ENCODE measurements around the gene KLHL29. TPM values are rescaled to one million over a fixed set of nuclear protein-coding genes. Genes with fewer than 3 reads are reported as not detected.
A peak's percentile ranks its signal among the peaks of the same experiment; 100 is the strongest.

KLHL29 gene
- total RNA-seq, 1 donor from 2014 or later = 3.4 TPM

DNA sequence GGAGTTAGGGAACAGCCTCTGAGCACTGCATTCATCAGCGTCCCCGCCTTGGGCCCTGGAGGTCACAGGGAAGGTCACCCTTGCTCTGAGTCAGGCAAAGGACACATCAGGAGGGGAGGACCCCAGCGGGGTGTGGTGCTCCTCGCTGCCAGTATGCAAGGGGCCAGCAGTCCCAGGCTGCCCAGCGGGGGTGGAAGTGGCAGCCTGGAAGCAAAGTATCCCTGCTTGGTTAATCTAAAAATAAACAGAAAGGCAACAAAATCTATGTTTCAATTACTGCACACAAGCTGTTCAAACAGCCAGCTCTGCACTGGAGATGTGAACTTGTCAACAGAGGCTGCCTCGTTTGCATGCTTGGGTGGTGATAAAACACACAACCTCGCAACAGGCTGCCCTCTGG is 164.1 kb downstream of the KLHL29 start:
- no peak for DNase-seq (ENCODE audit: low read depth in 2 of 2)

DNA sequence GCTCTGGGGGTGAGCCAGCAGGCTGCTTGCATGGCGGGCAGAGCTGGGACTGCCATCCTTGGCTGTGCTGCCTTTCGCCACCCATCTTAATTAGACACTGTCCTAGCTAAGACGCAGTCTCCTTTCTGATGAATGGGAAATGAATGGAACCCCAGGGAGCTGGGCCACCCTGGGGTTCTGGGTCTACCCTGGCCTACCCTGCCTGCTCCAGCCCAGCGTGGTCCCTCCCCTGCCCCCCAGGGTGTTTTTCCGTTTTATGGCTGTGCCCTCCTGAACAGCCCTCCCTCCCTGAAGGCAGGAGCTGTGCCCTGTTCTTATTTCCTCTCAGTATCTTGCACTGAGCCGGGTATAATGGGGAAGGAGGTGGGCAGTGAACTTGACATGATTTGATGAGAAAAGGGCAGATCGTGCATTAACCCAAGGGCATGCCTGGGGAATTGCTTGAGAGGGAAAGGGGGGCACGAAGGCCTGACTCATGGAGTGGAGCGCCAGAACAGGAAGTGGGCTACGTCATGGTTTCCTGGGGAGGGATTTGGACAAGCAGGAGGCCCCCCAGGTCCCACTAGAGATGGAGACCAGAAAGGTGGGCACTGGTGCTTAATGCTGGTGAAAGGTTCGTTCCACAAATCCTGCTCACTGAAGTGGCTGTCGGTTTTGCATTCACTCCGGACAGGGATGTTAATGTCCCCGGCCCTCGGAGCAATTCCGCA is 165.0 kb downstream of the KLHL29 start:
- DNase-seq (ENCODE audit: low read depth in 2 of 2) = peak; percentile 51 to 70

DNA sequence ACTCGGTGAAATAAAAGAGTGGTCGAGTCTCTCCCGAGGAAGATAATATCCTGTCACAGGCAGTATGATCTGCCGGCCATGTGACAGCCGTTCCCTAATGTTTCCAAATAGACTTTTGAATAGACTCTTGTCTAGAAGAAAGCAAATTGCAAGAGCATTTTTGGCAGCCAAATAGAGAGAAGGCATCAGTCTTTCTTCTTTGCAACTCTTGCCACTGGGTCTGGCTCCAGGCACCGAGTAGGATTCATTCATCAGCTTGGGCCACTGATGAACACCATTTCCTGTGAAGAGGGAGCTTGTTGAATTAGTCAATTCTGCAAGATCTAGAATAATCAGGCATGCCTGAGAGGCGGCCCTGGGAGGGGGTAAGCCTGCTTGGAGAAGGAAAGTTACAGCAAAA is 165.6 kb downstream of the KLHL29 start:
- DNase-seq (ENCODE audit: low read depth in 2 of 2) = peak in 1 of 2 donors; percentile 19

DNA sequence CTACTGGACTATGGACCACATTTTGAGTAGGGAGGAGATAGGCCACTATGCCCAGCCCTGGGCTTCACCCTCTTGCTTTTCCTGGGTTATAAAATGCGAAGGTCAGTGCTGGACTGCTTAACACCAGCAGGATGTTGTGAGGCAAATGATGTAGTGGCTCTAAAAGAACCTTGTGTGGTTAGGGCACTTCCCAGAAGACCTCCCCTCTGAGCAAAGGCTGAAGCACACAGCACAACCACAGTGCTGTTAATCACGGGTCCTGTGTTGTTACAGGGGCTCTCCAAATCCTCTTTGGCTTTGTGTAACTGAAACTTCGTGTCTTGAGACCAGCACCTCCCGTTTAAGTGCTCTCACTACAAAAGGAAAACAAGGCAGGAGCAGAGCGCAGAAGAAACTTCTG is 166.9 kb downstream of the KLHL29 start:
- DNase-seq (ENCODE audit: low read depth in 2 of 2) = no peak

DNA sequence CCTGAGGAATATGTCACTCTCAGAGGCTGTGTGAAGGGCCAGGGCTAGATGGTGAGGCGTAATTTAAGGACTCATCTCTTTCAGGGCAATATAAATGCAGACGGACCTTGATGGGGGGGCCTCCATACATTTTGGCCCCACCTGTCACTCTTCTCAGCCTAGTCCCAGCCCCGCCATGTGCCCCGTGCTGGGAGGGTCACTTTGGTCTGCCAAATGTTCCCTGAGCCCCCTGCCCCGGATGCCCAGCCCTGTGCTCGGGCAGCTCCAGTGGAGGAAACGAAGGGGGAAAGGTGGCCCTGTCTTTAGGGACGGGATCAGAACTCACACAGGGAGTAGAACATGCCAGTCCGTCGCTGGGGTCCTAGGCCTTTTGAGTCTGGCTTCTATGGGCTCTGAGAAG is 168.6 kb downstream of the KLHL29 start:
- DNase-seq (ENCODE audit: low read depth in 2 of 2) = no peak

DNA sequence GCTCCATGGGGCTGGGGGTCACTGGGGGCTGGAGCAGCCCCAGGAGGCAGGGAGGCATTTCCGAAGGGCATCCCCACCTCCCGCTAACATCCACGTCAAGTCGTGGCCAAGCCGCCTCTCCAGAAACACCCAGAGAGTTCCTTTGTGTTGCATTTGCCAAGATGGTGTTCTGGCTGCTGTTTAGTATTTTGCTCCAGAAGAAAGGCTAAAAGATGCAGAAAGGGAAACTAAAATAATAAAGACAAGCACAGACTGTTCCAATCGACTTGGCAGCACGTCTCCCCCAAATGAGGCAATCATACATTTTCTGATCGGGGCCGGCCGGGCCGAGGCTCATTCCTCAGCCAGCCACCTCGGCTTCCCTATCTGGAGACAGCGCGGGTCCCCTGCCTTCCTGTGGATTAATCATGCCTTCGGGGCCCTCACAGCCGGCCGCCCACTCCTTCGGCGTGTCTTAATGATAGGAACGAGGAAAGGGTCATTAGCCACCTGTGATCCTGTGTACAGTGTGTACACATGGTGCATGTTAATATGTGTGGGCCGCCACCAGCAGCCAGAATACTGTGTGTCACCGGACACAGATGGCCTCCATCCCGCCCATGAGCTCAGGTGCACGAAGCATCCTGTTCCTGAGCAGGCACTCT is 169.2 kb downstream of the KLHL29 start:
- no peak for DNase-seq (ENCODE audit: low read depth in 2 of 2)

DNA sequence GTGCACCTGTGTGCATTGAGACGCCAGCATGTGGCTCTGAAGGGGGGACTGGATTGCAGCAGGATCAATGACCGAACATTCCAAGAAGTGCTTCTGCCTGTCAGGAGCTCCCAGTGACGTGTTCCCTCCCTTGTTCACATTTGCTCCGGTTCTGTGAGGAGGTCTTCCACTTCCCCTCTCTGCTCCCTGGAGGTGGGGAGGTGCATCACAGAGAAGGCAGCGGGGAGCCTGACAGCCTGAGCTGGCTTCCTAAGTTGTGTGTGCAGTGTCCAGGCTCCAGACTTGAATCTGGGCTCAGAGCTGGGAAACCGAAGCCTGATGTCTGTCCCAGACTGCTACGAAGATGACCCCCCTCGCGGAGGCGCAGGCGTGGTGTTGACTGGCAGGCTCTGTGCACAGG is 171.0 kb downstream of the KLHL29 start:
- no peak for DNase-seq (ENCODE audit: low read depth in 2 of 2)

DNA sequence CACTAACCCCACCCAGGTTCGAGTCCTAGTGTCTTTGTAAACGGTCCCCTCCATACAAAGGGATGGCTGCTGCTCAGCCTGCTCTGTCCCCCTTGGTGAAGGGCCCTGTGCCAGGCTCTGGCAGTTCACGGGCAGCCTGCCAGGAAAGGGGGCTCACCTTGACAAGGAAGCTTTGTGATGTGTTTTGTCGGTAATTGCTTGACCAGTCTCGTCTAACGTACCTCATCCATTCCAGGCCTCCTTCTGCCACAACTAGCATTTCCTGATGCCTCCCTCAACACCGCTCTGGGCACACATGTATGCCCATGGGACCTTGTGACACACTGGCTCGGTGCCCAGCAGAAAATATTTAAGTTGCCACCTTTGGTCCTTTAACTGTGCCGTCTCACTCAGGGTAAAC is 171.9 kb downstream of the KLHL29 start:
- DNase-seq (ENCODE audit: low read depth in 2 of 2) = no peak

DNA sequence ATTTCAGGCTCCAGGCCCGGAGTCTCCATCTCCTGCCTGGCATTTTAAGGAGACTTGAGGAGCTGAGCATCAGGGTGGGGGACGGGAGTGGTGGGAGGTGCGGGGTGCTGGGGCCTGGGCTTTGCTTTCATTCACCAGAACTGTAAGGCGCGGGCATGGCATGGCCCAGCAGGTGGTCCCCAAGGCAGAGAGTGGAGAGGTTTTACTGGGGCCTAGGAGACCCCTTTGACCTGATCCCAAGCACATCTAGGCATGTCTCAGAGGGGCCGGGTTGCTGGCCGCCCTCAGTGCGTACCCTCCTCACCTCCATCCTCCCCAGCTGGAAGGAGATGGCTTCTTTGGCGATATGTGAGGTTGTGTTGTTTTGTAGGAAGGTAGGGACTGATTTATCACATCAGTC is 172.5 kb downstream of the KLHL29 start:
- no peak for DNase-seq (ENCODE audit: low read depth in 2 of 2)

DNA sequence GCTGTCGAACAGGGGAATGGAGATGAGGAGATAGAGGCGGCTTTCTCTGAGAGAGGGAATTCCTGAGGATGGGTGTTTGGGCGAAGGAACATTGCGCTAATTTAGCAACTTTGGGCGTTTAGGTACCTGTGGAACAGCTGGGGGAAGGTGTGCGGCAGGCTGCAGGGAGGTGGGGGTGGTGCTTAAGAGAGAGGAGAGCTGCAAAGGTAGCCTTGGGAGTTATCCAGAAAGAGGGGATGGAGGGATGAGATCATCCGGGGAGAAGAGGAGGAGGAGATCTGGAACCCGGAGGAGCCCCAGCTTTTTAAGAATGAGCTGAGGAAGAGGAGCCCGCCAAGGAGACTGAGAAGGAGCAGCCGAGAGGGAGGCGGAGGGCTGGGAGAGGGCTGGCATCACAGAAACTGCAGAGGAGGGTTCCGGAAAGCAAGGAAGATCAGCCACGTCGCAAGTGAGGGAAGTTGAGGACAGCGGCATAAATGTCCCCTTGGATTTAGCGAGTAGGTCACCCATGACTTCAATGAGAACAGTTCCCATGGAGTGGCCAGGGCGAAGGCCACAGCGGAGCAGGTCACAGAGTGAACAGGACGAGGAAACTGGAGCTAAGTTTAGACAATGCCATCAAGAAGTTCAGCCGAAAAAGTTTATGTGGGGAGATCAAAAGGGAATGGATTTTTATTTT is 174.7 kb downstream of the KLHL29 start:
- no peak for DNase-seq (ENCODE audit: low read depth in 2 of 2)

DNA sequence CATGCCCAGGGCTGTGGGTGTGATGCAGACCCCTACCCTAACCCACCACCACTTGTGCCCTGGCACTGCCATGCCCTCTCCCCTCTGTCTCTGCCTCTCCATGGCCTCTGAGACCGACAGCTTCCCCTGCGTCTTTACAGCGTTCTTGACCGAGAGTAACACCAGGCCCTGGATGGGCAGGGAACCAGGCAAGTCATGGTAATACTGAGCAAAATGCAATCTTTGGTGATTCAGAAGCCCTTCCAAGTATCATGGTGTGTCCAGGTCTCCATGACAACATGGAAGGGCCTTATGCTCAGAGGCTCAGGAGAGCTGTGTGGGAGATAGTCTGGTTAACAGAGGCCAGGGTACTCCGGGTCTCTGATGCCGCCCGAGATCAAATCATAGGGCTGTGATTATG is 176.1 kb downstream of the KLHL29 start:
- no peak for DNase-seq (ENCODE audit: low read depth in 2 of 2)

DNA sequence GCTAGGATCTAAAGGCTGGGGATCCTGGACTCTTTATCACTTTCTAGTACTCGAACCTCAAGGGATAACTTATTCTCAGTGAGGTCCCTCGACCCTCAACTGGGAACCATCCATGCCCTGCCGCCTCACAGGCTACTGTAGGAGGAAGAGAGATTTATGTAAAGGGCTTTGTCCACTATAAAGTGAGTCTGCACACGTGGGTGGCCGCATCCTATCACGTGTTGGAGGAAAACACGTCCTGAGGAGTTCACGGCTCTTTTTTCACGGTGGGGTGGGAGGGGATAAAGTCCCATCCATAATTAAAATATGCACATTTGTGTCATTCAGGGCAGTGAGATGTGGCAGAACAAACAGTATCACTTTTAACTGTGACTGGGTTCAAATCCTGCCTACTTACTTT is 176.6 kb downstream of the KLHL29 start:
- DNase-seq (ENCODE audit: low read depth in 2 of 2) = no peak

DNA sequence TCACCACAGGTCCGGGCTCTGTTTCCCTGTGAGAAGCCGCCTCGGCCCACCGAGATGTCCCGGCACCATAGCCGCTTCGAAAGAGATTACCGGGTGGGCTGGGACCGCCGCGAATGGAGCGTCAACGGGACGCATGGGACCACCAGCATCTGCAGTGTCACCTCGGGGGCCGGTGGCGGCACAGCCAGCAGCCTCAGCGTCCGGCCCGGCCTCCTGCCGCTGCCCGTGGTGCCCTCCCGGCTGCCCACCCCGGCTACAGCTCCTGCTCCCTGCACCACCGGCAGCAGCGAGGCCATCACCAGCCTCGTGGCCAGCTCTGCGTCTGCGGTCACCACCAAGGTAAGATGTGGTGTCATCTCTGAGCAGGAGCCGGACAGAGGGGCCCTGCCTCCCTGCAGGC is 177.2 kb downstream of the KLHL29 start:
- DNase-seq (ENCODE audit: low read depth in 2 of 2) = no peak

DNA sequence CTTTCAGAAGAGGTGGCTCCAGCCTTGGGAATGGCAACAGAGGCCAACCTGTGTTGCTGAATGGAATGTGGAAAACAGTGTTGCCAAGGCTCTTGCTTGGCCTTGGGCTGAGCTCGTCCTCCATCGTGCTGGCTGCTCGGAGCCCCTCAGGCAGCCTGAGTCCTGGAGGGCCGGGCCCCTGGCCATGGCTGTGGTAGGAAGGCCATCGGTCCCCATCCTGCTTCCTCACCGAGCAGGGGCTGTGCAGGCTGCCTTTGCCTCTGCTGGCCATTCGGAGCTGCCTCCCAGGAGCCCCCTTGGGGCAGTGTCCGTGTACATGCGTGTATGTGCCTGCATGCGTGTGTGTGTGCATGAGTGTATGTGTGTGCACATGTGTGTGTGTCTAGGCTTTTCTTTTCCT is 178.2 kb downstream of the KLHL29 start:
- DNase-seq (ENCODE audit: low read depth in 2 of 2) = no peak

DNA sequence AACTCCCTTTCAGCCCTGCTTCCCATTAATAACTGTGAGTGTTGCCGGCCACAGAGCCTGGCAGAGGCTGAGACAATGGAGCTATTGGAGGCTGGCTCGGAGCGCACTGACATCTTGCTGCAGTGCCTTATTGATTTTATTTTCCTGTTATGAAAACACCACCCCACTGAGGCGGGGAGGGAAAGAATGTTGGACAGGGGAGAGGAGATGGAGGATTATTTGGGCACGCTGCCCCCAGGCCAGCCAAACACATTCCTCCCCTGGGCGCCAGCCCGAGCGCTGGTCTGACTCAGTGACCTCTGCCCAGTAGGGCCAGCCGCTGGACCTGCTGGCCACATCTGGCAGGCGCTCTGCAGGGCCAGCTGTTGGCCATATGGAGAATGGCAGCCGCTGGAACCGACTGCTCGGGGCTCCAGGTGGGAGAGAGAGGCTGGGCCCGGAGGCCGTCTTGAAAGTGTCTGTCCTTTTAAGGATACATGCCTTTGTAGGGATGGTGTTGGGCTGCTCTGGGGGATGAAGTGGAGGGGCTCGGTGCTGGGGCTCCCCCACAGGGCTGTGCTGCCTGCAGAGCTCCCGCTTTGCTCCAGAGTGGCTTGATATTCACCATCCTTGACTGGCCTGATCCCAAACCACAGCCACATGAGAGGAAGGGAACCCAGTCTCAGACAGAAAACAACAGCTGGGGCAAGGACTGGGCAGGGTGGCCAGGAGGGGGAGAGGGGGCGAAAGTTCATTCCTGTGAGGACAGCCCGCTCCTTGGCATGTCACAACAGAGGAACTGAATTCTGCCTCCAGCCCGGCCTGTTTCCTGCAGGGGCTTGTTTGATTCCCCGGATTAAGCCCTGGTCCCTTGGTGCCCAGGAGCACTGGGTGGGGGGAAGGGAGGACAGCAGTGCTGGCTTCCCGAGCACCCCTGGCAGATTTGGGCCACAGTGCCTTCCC is 179.0 kb downstream of the KLHL29 start:
- DNase-seq (ENCODE audit: low read depth in 2 of 2) = no peak

DNA sequence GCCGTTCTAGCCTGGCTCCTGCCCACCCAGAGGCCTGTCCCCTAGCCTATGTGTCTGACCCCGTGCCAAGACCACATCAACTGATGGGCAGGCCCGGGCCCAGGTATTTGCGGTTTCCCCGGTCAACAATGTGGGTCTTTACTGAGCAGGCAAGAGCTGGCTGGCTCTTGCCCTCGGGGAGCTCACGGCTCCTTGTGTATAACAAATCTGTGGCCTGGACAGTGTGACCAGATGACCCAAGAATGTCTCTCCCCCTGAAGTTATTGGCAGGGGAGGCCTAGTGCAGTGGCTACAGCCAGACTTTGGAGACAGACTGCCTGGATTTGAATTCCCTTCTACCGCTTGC is 179.6 kb downstream of the KLHL29 start:
- no peak for DNase-seq (ENCODE audit: low read depth in 2 of 2)

DNA sequence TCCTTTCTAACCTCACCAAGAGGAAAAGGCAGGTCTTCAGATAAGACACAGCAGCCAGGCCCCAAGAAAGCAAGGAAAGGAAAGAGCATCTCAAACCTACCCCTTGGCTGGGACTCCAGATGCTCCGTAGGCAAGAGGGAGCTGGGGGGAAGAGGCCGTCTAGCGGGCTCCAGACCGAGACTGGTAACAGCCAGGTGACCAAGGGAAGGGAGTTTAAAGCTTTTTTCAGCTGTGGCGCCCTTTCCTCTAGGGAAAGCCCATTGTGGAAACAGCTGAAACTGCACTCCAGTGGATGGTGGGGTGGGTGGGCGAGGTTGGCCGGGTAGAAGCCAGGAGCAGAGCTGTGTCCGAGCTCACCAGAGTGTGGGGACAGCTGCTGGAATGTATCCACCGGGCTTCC is 180.4 kb downstream of the KLHL29 start:
- DNase-seq (ENCODE audit: low read depth in 2 of 2) = no peak

DNA sequence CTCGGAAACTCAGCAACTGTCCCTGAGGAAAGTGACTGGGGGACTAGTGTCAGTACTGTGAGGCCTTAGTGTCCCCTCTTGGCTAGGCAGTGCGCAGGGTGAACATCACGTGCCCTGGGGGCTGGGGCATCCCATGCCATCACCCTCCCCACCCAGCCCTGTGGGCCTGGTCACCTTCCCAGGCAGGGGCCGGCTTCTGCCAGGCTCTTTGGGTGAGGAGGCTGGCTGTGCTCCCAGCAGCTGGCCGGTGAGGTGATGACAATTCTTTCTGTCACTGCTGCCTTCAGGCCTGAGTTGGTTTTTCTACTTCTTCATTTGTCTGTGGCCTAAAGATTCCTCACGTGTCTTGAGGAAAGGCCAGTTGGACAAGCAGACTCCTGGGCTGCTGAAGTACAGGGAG is 180.8 kb downstream of the KLHL29 start:
- DNase-seq (ENCODE audit: low read depth in 2 of 2) = no peak

DNA sequence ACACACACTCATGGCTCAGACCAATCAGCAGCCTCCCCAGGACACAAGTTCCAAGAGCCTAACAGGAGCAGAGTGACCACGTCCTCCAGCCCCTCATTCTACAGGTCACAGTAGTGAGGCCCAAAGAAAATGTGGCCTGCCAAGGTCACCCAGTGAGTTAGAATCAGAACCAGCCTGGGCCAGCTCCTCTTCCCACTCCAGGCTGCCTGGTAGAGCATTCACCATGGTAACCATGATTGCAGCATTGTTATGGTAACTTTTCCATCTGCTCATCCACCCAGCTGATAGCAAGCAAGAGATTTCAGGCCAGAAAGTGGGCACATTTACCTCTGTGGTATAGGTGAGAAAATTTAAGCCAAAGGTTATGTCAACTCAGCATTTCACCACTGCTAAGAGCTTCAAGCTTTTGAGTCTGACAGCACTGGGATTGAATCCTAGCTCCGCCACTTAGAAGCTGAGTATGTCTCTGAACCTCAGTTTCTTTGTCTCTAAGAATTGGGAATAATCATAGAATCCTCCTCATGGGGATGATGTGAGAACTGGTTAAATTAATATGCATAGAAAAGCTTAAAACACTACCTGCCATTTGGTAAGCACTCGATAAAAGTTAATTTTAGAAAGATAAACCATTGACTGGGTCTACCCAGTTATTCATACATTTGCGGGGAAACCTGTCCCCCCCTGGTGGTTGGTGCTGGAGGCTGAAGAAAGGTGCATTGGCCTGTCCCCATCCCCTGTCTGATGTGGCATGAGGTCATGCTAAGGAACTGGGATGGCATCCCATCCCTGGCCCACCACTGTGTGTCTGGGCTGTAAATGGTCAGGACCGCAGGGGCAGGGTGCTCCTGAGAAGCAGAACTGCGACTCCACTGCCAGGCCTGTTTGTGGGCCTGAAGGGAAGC is 181.5 kb downstream of the KLHL29 start:
- DNase-seq (ENCODE audit: low read depth in 2 of 2) = peak; percentile 30 to 55

DNA sequence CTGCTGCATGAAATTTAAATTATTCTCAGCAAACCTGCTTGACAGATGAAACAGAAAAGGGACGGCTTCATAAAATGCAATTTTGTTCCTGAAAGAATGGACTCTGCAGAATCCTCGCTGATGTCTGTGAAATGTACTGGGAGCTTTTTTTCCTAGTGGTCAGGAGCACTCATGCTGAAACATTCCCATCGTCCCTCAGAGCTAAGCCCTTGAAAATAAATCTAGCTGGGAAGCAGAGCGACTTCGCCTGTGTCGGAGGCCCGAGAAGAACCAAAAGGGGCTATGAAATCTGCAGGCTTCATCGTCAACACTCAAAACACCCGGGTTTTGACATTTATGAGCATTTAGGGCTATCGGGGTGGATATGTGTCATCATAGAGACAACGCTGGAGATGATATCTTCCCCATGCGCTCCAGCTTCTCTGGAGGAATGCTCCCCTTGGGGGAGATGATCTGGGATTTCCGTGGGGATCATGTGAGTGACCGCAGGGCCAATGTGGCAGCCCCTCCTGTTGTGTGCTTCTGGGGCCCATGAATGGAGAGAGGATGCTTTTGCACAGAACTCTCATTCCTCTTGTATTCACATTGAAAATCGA is 182.3 kb downstream of the KLHL29 start:
- DNase-seq (ENCODE audit: low read depth in 2 of 2) = no peak

DNA sequence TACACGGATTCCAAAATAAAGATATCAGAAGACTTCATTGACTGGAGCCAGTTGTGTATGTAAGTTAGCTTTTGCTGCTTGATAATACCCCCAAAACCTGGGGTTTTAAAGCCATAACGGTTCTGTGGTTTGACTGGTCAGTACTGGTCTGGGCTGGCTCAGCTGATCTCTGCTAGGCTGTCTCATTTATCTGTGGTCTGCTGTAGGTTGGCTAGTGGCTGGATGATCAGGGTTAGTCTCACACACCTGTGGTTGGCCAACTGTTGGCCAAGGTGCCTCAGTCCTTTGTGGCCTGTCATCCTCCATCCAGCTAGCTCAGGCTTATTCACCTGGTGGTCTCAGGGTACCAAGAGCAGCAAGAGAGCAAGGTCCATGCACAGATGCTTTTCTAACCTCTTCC is 183.2 kb downstream of the KLHL29 start:
- no peak for DNase-seq (ENCODE audit: low read depth in 2 of 2)
